ENCODE results near the gene KLRD1.
"Not testable (repeated sequence)": the region's sequence is repeated elsewhere in the genome, so short reads cannot be mapped to it uniquely, and the experiment has no call there.

The KLRD1 gene

DNA sequence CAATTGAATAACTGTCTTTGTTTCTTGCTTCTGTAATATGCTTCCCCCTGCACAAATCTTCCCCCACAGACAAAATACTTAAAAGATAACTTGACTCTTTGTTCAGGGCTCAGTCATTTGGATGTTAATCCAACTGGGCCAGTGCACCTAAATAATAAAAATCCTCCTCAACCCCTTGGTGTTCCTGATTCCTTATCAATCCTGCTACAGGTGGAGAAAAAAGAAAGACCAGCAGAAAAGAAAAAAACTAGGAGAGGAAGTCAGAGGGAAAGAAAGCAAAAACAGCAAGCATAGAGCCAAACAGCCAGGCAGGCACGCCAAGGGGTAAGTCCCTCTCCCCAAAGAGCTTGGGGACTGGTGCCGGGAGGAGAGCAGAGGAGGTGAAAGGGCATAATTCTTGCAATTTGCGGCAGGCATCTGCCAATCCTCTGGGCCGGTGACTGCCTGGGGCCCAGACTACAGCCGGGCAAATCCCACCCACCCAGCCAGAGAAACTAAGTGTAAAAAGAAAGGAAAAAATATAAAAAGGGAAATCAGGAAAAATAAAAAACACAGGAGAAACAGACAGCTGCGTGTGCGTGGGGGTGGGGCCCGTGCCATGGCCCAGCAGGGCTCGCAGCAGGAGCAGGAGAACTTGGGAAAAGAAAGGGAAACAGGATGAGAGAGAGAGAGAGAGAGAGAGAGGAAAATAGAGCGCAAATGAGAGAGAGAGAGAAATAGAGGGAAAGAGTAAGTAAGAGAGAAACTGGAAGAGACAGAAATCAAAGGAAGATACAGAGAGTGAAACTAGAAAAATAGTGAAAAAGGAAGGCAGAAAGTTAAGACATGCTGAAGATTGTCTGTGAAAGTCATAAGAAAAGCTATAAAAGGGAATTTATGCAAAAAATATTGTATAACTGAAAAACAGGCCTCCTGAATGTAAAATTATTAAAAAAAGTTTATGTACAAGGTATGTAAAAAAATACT is 60.8 kb downstream of the KLRD1 start:
- no peak for DNase-seq (ENCODE audit: low read depth in 2 of 2, low spot score in 1 of 2)

- no peak for DNase-seq (ENCODE audit: low read depth in 2 of 2, low spot score in 1 of 2)
These were observed 62.1 kb downstream of the KLRD1 start for GRCh38 chr12:10369557-10370415.

DNA sequence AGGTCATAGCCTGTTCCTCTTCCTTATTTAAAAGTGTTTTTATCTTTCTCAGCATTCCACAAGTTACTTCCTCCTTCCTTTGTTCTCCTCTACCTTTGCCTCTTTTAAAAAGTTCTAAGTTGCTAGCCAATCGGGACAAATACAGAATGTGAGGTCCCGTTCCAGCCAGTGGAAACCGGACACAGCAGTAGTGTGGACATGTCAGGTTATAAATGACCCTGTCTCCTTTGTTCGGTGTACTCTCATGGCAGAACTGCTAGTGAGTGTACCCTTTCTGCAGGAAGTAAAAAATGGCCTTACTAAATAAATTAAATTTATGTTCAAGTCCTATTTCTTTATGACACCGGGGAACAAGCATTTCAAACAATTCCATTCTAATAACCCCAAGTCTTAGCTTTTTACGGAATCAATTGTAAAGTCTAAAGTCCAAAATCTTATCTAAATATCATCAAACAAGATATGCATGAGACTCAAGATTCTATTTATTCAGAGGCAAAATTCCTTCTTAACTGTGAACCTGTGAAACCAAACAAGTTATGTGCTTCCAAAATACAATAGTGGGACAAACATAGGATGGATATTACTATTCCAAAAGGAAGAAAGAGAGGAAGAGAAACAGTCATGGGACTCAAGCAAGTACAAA is 64.3 kb downstream of the KLRD1 start:
- DNase-seq (ENCODE audit: low read depth in 2 of 2, low spot score in 1 of 2), result not testable (repeated sequence)

DNA sequence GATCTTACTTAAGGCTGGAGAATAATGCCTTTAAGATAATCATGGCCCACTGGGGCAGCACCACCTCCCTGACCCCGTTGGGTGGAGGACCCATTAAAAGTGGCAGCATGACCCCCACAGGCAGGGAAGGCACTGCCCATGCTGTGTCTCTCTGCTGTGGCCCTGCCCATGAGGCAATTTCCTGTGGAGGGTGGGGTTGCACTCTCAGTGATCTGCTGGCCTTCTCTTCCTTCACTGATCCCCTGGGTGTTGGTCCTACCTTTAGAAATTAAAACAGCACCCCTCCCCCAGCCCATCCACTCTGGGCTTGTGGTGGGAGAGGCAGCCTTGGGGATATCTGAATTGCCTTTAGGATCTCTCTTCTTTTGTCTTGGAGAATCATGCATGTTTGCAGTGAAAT is 64.9 kb downstream of the KLRD1 start:
- DNase-seq (ENCODE audit: low read depth in 2 of 2, low spot score in 1 of 2), result no peak

GRCh38 chr12:10374624-10375018 is 67.0 kb downstream of the KLRD1 start:
- no peak for DNase-seq (ENCODE audit: low read depth in 2 of 2, low spot score in 1 of 2)

- DNase-seq (ENCODE audit: low read depth in 2 of 2, low spot score in 1 of 2), result not testable (repeated sequence)
These were observed 71.1 kb downstream of the KLRD1 start for GRCh38 chr12:10378737-10379136.

All from stimulated activated CD8-positive, alpha-beta memory T cell treated with anti-CD3 and anti-CD28 coated beads, Interleukin-4, amount 100 ng/mL, for 1 hour (primary cell).